HG02870 (cell line): ENCODE measurements around the gene MAP3K14.

ENCODE experiments used
- ATAC-seq: cut with Tn5 transposase; IDR thresholded peaks from one replicate; pipeline ENCODE4 v1.9.1; 2021; ENCODE audit warnings: mild to moderate bottlenecking, moderate library complexity; ENCODE audit not compliant: unreplicated experiment

The MAP3K14 gene

DNA sequence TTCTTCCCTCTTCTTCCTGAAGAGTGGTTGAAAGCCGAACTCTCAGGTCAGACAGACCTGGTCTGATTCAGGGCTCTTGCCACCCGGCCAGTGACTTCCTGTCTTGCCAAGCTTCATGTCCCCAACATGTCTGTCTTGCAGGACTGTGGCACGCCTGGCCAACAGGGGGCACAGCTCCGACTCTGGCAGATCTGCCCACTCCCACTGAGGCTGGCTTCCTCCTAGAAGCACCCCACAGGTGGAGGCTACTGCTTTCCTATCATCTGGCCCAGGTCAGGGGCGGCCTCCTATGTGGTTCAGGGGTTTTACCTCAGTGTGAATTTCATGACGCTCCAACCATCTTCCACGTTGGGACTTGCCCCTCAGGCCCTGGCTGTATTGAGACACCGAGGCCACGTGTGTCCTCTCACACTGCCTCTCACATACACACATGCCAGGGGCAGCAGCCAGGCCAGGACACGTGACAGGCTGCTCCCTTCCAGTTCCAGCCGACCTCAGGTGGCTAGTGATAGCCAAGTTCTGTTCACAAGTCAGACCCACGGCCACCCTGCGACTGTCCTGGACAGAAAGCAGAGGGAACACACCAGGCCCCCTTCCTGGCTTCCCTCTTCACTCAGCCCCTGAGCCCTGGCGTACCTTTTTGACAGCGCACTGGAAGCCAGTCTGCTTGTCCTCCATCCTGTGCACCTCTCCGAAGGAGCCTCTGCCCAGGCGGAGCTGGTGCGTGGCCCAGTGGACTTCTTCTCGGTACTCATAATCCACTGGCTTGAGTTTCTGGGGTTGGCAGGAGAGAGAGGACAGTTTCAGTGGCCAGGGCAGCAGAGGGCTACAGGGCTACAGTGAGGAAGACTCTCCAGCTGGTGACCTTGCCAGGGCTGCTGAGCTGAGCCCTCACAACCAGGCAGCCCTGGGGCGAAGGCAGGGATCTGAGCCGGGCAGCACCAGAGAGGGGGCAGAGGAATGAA is 32.4 kb downstream of the MAP3K14 start:
- ATAC-seq: no peak

- no peak for ATAC-seq
Observed at GRCh38 chr17:45283711-45284110, 33.1 kb downstream of the MAP3K14 start.

- ATAC-seq: no peak
Observed at GRCh38 chr17:45282683-45283644, 33.9 kb downstream of the MAP3K14 start.

DNA sequence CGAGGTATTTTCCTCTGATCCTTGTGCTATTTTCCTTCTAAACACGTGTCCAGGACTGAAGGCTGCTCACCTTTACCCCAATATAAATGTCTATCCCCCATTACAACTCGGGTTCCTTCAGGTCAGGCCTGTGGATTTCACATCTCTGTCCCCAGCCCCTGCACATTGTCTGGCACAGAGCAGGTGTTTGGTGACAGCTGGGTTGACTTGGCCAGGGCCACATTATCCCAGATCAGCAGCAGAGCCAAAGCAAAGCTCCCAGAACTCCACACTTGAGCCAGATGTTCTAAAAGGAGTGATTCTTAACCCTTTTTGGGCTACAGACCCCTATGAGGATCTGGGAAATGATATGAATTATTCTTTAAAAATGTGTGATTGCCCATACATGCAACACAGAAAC is 36.9 kb downstream of the MAP3K14 start:
- ATAC-seq: no peak

DNA sequence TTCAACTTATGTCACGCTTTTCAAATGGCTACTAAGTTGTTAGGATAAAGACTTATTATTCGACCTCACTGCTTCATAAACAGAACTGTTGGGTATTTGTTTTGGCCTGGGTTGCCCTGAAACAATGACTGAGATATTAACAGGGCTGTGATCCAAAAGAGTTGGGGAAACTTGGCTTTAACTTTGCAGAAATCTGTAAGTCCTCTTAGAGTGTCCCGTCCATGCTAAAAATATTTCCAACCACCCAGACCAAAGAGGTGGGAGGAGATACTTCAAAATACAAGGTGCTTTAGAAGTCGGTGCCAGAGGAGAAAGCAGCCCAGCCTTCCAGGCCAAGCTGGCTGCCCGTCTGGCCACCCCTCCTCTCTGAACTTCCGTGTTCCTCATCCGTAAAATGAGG is 38.8 kb downstream of the MAP3K14 start:
- ATAC-seq: no peak

GRCh38 chr17:45277216-45277849 is 39.5 kb downstream of the MAP3K14 start:
- no peak for ATAC-seq

DNA sequence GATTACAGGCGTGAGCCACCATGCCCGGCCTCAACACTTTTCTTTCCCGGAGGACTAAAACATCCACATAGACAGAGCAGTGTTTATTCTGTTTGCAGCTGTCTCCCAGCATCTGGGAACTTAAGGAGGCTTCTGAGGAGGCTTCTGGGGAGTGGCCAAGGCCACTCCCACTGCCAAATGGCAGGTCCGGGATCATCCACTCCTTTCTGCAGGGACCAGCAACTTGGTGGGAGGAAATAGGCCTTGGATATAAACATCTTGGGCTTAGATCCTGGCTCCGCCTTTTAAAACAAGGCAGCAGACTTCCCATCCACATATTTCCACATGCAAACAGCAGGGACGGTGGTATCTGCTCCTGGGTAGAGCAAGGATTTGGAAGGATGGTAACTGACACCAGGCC is 40.8 kb downstream of the MAP3K14 start:
- ATAC-seq: no peak

- ATAC-seq: no peak
Observed at GRCh38 chr17:45274033-45274432, 42.8 kb downstream of the MAP3K14 start.

DNA sequence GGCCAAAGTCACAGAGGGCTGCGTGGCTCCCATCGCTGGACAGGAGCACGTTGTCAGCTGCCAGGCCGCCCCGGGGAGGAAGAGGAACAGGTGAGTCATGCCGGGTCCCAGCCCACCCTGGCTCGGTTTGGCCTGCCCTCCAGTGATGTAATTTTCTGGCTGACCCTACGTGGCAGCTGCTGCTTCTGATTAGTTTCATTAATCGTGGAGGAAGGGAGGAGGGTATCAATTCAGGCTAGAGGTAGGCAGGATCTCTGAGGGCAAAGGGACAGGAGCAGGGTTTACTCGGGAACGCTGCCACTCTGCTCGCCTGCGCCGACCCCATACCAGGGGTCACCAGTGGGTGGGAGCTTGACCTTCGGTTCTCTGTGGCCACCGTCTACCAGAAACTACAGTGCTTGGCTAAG is 43.3 kb downstream of the MAP3K14 start:
- no peak for ATAC-seq

DNA sequence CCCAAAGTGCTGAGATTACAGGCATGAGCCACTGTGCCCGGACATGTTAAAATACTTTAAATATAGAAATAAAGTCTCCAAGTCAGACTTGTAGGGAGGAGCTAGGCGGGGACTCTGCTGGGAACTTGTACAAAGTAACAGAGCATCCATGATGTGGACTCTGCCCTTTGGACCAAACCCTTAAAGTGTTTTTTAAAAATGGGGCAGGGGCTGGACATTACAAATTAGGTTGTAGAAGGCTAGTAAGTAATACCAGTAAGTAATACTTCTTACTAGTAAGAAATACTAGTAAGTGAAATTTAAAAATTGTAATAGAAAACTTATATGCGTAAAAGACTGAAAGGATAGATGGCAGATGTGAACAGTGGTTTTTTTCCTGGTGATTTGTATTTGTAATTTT is 45.2 kb downstream of the MAP3K14 start:
- no peak for ATAC-seq

DNA sequence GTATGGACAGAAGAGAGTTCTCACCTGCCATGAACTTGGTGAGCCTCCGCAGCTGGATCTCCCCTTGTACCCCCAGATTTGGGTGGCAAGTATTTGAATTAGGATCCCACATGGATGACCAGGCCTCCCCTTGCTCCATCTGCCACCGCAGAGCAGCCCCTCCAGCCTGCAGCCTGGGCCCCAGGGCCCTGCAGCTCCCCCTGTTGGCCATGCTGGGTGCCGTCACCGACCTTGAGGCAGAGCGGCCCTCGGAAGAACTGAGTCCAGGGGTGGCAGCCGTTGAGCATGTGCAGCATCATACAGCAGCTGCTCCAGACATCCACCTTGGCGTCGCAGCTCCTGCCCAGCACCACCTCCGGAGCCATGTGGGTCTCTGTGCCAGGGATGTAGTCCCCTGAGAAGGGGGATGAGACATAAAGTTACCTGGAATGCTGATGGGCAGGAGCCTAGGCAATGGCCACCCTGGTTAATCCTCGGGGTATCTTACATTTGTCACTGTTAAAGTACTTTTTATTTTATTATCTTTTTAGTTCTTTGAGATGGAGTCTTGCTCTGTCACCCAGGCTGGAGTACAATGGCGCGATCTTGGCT is 45.9 kb downstream of the MAP3K14 start:
- no peak for ATAC-seq

DNA sequence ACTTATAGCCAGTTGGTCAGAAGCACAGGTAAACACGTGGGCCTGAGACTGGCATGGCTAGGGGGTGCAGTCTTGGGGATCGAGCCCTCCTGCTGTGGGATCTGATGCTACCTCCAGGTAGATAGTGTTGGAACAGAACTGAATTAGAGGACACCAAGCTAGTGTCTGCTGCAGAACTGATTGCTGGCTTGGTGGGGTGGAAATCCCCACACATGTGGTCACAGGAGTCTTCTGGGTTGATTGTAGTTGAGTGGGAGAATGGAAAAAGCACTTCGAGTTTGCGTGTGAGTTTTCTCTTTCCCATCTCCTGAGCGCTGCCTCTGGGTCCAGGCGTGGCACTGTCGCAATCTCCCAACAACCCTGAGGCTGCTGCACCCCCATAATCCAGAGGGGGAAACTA is 46.9 kb downstream of the MAP3K14 start:
- ATAC-seq: no peak

DNA sequence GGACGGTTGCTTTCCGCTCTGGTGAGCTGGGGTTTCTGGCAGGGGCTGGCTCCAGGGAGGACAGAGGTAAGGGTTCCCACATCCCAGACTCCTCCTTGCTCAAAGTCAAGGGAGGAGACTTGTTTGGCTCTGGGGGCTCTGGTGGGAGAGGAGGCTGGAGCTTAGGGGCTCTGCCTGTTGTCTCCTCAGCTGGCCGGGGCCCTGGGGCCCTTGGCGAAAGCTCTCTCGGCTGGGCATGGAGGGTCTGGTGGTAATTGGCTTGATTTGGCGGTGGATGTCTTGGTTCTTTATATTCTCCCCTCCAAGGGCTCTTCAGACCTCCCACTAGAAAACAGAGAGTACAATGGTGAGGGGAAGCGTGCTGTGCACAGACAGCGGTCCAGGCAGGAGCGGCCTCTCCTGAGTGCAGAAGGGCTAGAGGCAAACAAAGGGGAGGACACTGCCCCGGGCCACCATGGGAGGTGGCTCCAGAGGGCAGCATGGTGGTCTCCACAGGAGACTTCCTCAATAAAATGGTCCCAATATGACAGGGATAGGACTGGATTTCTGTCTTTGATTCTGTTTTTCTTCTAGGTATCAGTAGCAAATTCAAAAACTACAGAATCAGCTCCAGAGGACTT is 49.3 kb downstream of the MAP3K14 start:
- ATAC-seq: no peak

DNA sequence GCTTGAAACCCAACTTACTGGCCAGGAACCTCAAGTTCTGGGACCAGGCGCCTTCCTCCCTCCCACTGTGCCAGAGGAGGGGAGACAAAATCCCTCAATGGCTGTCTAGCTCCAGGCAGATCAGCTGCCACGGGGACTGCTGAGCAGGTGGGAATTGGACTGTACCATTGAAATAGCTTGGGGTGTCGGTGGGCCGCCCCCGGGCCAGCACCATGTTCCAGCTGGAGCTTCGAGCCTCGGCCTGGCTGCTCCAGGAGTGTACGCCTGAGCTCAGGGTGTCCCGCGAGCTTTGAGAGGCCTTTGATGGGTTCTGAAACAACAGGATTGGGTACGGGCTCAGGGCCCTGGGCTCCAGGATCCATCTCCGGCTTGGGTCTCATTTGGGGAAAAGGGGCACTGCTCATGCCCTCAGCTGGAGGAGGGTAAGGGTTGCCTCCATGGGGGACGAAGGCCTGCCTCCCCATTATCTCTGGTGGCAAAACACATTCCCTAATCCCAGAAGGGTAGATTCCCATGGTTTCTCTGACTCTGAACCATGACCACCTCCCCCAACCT is 50.4 kb downstream of the MAP3K14 start:
- ATAC-seq: no peak

DNA sequence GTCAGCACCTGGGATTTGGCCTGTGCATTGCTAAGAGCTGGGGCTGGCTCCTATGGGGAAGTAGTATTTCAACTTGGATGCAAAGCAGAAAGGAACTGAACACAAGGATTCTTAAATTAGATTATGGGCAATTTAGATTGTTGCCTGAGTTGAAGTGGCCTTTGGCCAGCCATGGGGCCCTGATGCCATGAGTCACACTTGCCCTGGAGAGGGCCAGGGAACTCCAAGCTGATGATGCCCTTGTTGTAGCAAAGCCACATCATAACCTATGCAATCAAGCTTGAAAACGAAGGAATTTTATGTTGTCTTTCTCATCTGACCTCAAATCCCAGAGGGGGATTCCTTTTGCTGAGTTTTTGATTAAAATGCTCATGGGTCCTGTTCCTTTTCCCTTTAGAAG is 51.0 kb downstream of the MAP3K14 start:
- ATAC-seq: no peak

DNA sequence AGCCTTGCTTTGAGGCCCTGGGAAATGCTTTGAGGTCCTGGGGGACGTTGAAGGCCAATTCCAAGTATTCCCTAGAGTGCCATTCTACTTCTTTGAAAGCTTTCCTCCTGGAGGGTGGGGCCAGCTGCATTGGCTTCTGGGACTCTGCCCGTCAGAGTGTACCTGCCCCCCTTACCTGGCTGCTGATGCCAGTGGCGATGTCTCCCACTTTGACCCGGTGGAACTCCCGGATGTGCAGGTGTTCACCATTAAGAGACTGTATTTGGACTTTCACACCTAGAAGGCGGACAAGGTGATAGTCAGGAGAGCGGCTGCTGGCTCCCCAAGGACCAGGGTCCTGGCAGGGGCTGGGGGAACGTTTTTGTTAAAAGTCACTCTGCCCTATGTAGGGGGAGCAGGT is 51.8 kb downstream of the MAP3K14 start:
- no peak for ATAC-seq

DNA sequence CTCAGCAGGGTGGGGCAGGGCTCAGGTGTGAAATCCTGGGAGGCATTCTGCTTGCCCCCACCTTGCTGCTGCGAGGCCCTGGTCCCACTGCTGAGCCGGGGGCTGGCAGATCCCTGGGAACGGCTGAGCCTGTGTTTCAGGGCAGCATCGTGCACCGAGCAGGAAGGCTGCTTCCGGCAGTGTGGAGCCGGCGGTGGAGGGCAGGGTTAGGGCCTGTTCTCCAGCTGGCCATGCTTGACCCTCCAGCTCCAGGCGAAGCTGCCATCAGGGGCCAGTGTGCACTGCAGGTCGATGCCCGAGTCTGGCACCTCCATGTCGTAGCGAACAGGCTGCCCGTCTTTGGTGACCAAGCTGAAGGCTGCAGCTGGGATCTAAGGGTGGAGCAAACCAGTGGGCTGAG is 52.4 kb downstream of the MAP3K14 start:
- no peak for ATAC-seq

DNA sequence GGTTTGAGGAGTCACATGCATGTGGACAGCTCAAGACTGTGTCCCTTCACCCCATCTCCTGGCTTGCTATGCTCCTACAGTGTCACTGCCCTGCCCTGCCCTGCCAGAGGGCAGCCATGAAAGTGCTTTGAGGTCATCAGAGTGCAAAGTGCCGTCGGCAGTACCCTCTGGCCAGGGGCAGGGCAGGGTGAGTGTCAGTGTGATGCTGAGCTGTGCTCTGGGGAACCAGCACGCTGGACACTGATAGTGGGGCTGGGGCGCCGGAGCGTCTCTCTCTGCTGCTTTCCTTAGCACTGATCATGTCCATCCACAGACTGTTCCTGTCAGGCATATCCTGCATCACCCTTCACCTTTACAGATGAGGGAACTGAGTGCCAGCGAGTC is 53.4 kb downstream of the MAP3K14 start:
- ATAC-seq: no peak

- ATAC-seq: no peak
Observed at GRCh38 chr17:45262516-45263476, 54.0 kb downstream of the MAP3K14 start.
